Mammary epithelial cell (primary cell): ENCODE data around the gene MTSS2.

ENCODE experiments used
- EZH2 ChIP-seq: IDR thresholded peaks from 2 replicates; pipeline ENCODE4 v1.6.1; 2012; ENCODE audit warnings: low read length, inconsistent platforms, borderline replicate concordance
- TF ChIP-seq, protein P1 (sequence below), 2 donors: IDR thresholded peaks in 1 of 2; conservative IDR thresholded peaks in 1 of 2; 2 replicates each; pipeline ENCODE4 v1.5.1; 2011 to 2012; ENCODE audit warnings: inconsistent platforms in 2 of 2, low read length in 2 of 2, mild to moderate bottlenecking in 2 of 2, control low read depth in 1 of 2, low read depth in 1 of 2; ENCODE audit not compliant: insufficient read depth in 1 of 2; ENCODE audit errors: extremely low read depth in 1 of 2

DNA sequence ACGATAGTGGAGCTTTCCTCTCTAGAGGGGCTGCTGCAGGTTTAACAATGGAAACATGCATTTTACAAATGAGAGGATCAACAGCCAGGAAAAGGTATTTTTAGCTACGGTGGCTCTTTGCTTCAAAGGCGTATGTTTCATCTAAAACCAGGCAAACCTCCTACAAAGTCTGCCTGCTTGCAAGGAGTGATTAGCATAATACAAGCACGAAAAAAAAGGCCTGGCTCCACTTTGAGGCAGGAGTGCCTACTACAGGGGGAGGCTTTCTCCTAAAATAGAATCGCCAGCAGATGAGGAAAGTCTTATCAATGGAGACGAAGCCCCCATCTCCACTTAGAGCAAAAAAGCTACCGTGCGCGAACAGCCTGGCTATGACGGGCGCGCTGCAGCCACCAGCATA is 27.1 kb upstream of the MTSS2 start:
- TF ChIP-seq, protein P1, sequence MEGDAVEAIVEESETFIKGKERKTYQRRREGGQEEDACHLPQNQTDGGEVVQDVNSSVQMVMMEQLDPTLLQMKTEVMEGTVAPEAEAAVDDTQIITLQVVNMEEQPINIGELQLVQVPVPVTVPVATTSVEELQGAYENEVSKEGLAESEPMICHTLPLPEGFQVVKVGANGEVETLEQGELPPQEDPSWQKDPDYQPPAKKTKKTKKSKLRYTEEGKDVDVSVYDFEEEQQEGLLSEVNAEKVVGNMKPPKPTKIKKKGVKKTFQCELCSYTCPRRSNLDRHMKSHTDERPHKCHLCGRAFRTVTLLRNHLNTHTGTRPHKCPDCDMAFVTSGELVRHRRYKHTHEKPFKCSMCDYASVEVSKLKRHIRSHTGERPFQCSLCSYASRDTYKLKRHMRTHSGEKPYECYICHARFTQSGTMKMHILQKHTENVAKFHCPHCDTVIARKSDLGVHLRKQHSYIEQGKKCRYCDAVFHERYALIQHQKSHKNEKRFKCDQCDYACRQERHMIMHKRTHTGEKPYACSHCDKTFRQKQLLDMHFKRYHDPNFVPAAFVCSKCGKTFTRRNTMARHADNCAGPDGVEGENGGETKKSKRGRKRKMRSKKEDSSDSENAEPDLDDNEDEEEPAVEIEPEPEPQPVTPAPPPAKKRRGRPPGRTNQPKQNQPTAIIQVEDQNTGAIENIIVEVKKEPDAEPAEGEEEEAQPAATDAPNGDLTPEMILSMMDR (conservative IDR thresholded peaks at IDR 0.05 in 1 of 2, IDR thresholded peaks at IDR 0.05 in 1 of 2; ENCODE audit: extremely low read depth in 1 of 2, insufficient read depth in 1 of 2, low read depth in 1 of 2, low read length in 2 of 2): no peak
- no peak for TF ChIP-seq EZH2
